Esophagus (tissue), 2 donors: ENCODE data around the gene EPHB2. TPM values are rescaled to one million over a fixed set of nuclear protein-coding genes. Genes with fewer than 3 reads are reported as not detected.

Experiments used
- H3K27ac ChIP-seq, 2 donors: one replicate each; pipeline ENCODE4 v1.5.1; 2013; ENCODE audit warnings: low read depth in 2 of 2, mild to moderate bottlenecking in 2 of 2, inconsistent platforms in 1 of 2, low read length in 1 of 2, moderate library complexity in 1 of 2
- H3K27me3 ChIP-seq, 2 donors: one replicate each; pipeline ENCODE4 v1.6.1; 2013; ENCODE audit warnings: low read length in 2 of 2, control low read depth in 1 of 2, mild to moderate bottlenecking in 1 of 2; ENCODE audit not compliant: insufficient read depth in 2 of 2, control insufficient read depth in 1 of 2
- H3K36me3 ChIP-seq, 2 donors: one replicate each; pipeline ENCODE4 v1.6.1; 2013; ENCODE audit warnings: low read length in 1 of 2; ENCODE audit not compliant: control insufficient read depth in 2 of 2, insufficient read depth in 2 of 2
- H3K4me1 ChIP-seq, 2 donors: one replicate each; pipeline ENCODE4 v1.6.1; 2013; ENCODE audit warnings: low read length in 1 of 2; ENCODE audit not compliant: control insufficient read depth in 2 of 2, insufficient read depth in 2 of 2
- H3K4me3 ChIP-seq, 2 donors: one replicate each; pipeline ENCODE4 v1.5.1; 2013; ENCODE audit warnings: low read length in 2 of 2, mild to moderate bottlenecking in 2 of 2, low read depth in 1 of 2, moderate library complexity in 1 of 2
- H3K9me3 ChIP-seq, 2 donors: one replicate each; pipeline ENCODE4 v1.6.1; 2013; ENCODE audit warnings: mild to moderate bottlenecking in 2 of 2, low read depth in 1 of 2, low read length in 1 of 2, moderate library complexity in 1 of 2; ENCODE audit not compliant: control insufficient read depth in 2 of 2, insufficient read depth in 1 of 2
- WGBS, 2 donors: extraction: QIAGEN DNeasy Blood & Tissue Kit; methylation state at CpG; one replicate each; pipeline ENCODE4 v1.1.7; 2013; 5-methylcytosine and 5-hydroxymethylcytosine counted together
- polyA plus RNA-seq, 2 donors: library from polyadenylated mRNA; stranded (reverse); fragments of 200-250 nt; gene quantifications; one replicate each; pipeline ENCODE4 v1.2.3, GENCODE V29; 2013
- donor health status: healthy with polysubstance abuse.
- donor health status: Bipolar disorder and iron deficiency.

Gene EPHB2
- polyA plus RNA-seq, 2 donors: 0.08 to 0.16 TPM

DNA sequence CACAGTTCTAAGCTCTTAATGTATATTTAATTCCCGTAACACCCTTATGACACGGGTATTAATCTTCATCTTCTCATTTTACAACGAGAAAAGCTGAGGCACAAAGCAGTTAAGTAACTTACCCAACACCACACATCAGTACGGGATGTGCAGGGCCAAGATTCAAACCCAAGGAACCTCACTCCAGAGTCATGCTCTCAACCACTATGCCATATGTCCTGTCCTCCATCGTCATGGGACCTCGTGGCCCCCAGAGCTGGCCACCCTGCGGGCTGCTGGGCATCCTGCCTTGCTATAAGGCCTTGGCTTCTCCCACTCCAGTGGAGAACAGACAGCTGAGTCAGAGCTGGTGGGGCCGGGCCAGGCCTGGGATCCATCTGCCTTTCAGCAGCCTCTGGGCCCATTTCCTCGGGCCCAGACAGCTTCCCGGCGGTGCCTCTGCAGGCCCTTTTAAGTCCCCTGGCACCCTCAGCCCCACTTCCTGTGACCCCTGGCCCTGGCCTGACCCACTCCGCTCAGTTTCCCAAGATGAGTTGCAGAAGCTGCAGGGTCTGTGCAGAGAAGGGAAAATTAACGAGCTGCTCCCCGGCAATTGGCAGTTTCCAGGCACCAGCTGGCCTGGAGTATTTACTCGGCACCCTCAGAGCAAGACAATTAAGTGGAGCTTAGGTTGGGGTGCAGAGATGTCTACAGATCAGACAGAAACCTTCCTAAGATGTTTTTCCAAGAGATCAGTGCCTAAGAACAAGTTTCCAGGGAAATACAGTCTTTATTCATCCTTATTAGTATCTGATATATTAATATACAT is 98.2 kb downstream of the EPHB2 start:
- H3K27me3 ChIP-seq: no peaks in the 10 kb centered on the region
- H3K36me3 ChIP-seq: no peaks in the 10 kb centered on the region
- H3K9me3 ChIP-seq: no peaks in the 10 kb centered on the region
- no peak overlapping the region for H3K4me3 ChIP-seq
- WGBS, 2 donors: 28 to 39% methylated on average over 15 of the region's 15 CpGs
- H3K4me1 ChIP-seq: peaks cover 0 to 9% of the 10 kb centered on the region in 2 donors
- no peak overlapping the region for H3K27ac ChIP-seq

- no peaks in the 10 kb centered on the region for H3K9me3 ChIP-seq
- H3K27me3 ChIP-seq: peaks cover 0 to 2% of the 10 kb centered on the region in 2 donors
- H3K27ac ChIP-seq: no peak overlapping the region
- H3K36me3 ChIP-seq: no peaks in the 10 kb centered on the region
- WGBS, 2 donors: 95 to 97% methylated on average over 4 of the region's 4 CpGs
- peaks cover 0 to 1% of the 10 kb centered on the region in 2 donors for H3K4me1 ChIP-seq
- H3K4me3 ChIP-seq: no peak overlapping the region
Observed at GRCh38 chr1:22809783-22810182, 99.1 kb downstream of the EPHB2 start.

- H3K4me3 ChIP-seq: no peak overlapping the region
- H3K4me1 ChIP-seq: no peaks in the 10 kb centered on the region
- no peaks in the 10 kb centered on the region for H3K9me3 ChIP-seq
- H3K27ac ChIP-seq: no peak overlapping the region
- H3K27me3 ChIP-seq: peaks cover 0 to 2% of the 10 kb centered on the region in 2 donors
- WGBS, 2 donors: 63 to 84% methylated on average over 2 of the region's 2 CpGs
- no peaks in the 10 kb centered on the region for H3K36me3 ChIP-seq
Observed at GRCh38 chr1:22810378-22810777, 99.7 kb downstream of the EPHB2 start.

GRCh38 chr1:22812092-22812880 is 101.6 kb downstream of the EPHB2 start:
- Histone ChIP-seq H3K27ac (no peak overlapping the region), H3K27me3 (peaks cover 0 to 2% of the 10 kb centered on the region in 2 donors), H3K36me3 (no peaks in the 10 kb centered on the region), H3K4me3 (no peak overlapping the region), H3K4me1 (no peaks in the 10 kb centered on the region), H3K9me3 (no peaks in the 10 kb centered on the region)
- WGBS, 2 donors: 77 to 79% methylated on average over 18 of the region's 18 CpGs

- Histone ChIP-seq H3K27me3 (peaks cover 0 to 2% of the 10 kb centered on the region in 2 donors), H3K4me1 (peaks cover 0 to 3% of the 10 kb centered on the region in 2 donors), H3K36me3 (no peaks in the 10 kb centered on the region), H3K9me3 (no peaks in the 10 kb centered on the region), H3K4me3 (no peak overlapping the region), H3K27ac (no peak overlapping the region)
- 82 to 85% methylated on average over 7 of the region's 7 CpGs for WGBS, 2 donors
Observed at GRCh38 chr1:22812993-22813790, 102.6 kb downstream of the EPHB2 start.

GRCh38 chr1:22814176-22815042 is 103.8 kb downstream of the EPHB2 start:
- 65 to 68% methylated on average over 19 of the region's 19 CpGs for WGBS, 2 donors
- Histone ChIP-seq H3K27ac (no peak overlapping the region), H3K9me3 (no peaks in the 10 kb centered on the region), H3K36me3 (no peaks in the 10 kb centered on the region), H3K27me3 (peaks cover 0 to 2% of the 10 kb centered on the region in 2 donors), H3K4me1 (peaks cover 0 to 3% of the 10 kb centered on the region in 2 donors), H3K4me3 (no peak overlapping the region)

DNA sequence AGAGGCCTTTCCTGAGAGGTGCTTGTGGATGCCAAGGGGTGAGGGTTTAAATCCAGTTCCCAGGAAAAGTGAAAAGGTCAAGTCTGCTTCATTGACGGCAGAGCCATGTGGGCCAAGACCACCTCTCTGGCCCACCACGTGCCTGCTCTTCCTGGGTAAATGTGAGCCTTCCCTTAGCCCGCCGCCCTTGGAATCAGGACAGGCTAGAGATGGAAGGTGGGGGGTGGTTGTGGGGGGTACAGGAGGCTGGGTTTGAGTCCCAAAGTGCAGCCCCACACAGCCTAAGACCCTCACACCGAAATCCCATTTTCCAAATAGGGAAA is 104.4 kb downstream of the EPHB2 start:
- WGBS, 2 donors: 90 to 93% methylated on average over 5 of the region's 5 CpGs
- Histone ChIP-seq H3K9me3 (no peaks in the 10 kb centered on the region), H3K27me3 (peaks cover 0 to 2% of the 10 kb centered on the region in 2 donors)

DNA sequence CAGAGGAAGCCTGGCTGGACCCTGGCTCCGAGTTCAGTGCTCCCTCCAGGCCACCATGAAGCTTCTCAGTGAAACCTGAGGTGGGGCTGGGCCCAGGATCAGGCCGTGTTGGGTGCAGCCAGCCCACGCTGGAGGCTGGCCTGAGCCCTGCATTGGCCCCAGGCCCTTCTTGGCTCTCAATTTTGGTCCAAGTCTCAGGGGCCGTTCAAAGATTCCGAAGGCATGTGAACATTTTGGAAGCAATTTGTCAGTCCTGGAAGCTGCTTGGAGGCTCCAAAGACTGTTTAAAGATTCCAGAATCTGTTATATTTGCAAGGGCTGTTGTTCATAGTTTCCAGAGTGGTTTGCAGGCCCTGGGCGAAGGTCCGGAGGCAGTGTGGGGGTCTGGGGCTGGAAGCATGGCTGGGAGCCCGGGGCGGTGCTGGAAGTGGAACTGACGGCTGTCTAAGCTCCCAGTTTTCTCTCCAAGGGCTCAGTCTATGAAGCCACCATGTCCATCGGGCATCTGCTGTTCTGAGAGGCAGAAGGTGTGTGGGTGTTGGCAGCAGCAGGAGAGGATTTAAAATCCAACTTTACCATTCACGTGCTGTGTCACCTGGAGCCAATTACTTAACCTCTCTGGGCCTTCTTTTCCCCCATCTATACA is 104.9 kb downstream of the EPHB2 start:
- no peak overlapping the region for H3K27ac ChIP-seq
- 58 to 61% methylated on average over 12 of the region's 12 CpGs for WGBS, 2 donors
- H3K36me3 ChIP-seq: no peaks in the 10 kb centered on the region
- H3K4me3 ChIP-seq: no peak overlapping the region
- H3K4me1 ChIP-seq: peaks cover 0 to 3% of the 10 kb centered on the region in 2 donors
- H3K27me3 ChIP-seq: peaks cover 0 to 2% of the 10 kb centered on the region in 2 donors
- H3K9me3 ChIP-seq: no peaks in the 10 kb centered on the region

More for the DNA sequence above, 104.4 kb downstream of the EPHB2 start:
- Histone ChIP-seq H3K4me3 (no peak overlapping the region), H3K27ac (no peak overlapping the region), H3K36me3 (no peaks in the 10 kb centered on the region), H3K4me1 (peaks cover 0 to 3% of the 10 kb centered on the region in 2 donors)
